Fibroblast of lung (primary cell): ENCODE measurements around the gene TWF1.

Source experiments
- CTCF ChIP-seq, 2 donors: IDR thresholded peaks in 1 of 2; conservative IDR thresholded peaks in 1 of 2; 1 replicate in 1 of 2; 2 replicates in 1 of 2; pipeline ENCODE4 v1.5.1; 2011 to 2012; ENCODE audit warnings: low read length in 2 of 2, control low read depth in 1 of 2, inconsistent platforms in 1 of 2, low read depth in 1 of 2, mild to moderate bottlenecking in 1 of 2
- EZH2 ChIP-seq: IDR thresholded peaks from 2 replicates; pipeline ENCODE4 v1.5.1; 2012; ENCODE audit warnings: low read length, control low read depth, mild to moderate bottlenecking; ENCODE audit errors: missing control alignments

GRCh38 chr12:43744826-43745225 is 61.3 kb downstream of the TWF1 start:
- TF ChIP-seq EZH2 (no peak), CTCF (conservative IDR thresholded peaks at IDR 0.05 in 1 of 2, IDR thresholded peaks at IDR 0.05 in 1 of 2; ENCODE audit: low read depth in 1 of 2, low read length in 2 of 2) (no peak)
